Suprapubic skin (tissue), 4 donors: ENCODE results near the gene FBXO17. TPM values are rescaled to one million over a fixed set of nuclear protein-coding genes. Genes with fewer than 3 reads are reported as not detected.

Experiments used
- DNase-seq, 2 donors: peaks; one replicate each; pipeline ENCODE4 v3.0.0-alpha.2; 2019; ENCODE audit warnings: low spot score in 2 of 2
- H3K27ac ChIP-seq: fragments of 200-600 bp; sonication (generic); one replicate; pipeline ENCODE4 v1.5.1; 2019
- H3K27me3 ChIP-seq: fragments of 200-600 bp; sonication (generic); one replicate; pipeline ENCODE4 v1.5.1; 2019
- H3K36me3 ChIP-seq: fragments of 200-600 bp; sonication (generic); one replicate; pipeline ENCODE4 v1.5.1; 2019
- H3K4me1 ChIP-seq: fragments of 200-600 bp; sonication (generic); one replicate; pipeline ENCODE4 v1.5.1; 2019
- H3K4me3 ChIP-seq: fragments of 200-600 bp; sonication (generic); one replicate; pipeline ENCODE4 v1.5.1; 2019; ENCODE audit warnings: mild to moderate bottlenecking
- H3K9me3 ChIP-seq: fragments of 200-600 bp; sonication (generic); one replicate; pipeline ENCODE4 v1.5.1; 2019
- CTCF ChIP-seq, 2 donors: fragments of 200-600 bp in 1 of 2; fragments of 450-650 bp in 1 of 2; sonication (generic) in 1 of 2; IDR thresholded peaks; one replicate each; pipeline ENCODE4 v1.5.1; 2016 to 2019; ENCODE audit warnings: antibody characterized with exemption in 2 of 2, mild to moderate bottlenecking in 1 of 2, moderate library complexity in 1 of 2
- EP300 ChIP-seq: sonication (generic); formaldehyde crosslinking; IDR thresholded peaks from one replicate; pipeline ENCODE4 v1.6.1; 2017; ENCODE audit warnings: antibody characterized with exemption
- POLR2A ChIP-seq, 2 donors: fragments of 450-650 bp; IDR thresholded peaks; one replicate each; pipeline ENCODE4 v1.6.1; 2017; ENCODE audit warnings: antibody characterized with exemption in 2 of 2, mild to moderate bottlenecking in 2 of 2, moderate library complexity in 2 of 2
- POLR2AphosphoS5 ChIP-seq, 3 donors: sonication (generic); formaldehyde crosslinking; IDR thresholded peaks; one replicate each; pipeline ENCODE4 v1.6.1; 2017; ENCODE audit warnings: antibody characterized with exemption in 3 of 3
- WGBS: methylation state at CpG from one replicate; pipeline ENCODE4 v1.1.5; 2018; 5-methylcytosine and 5-hydroxymethylcytosine counted together
- total RNA-seq, 4 donors: library from RNA; depleted of rRNA; stranded (reverse); fragments of >200 nt; gene quantifications; one replicate each; pipeline ENCODE4 v1.1.0, GENCODE V29; 2016

Gene FBXO17
- 10 to 100 TPM; 11.3 to 35.1 (median 20.4) TPM for total RNA-seq

GRCh38 chr19:38975214-38975860 is at the start of gene FBXO17:
FBXO17 (minus strand) TSS chr19:38975742; CDS start chr19:38950319, 25,423 bp downstream.
- peak within 1 kb of the TSS; percentile 70 for H3K4me3 ChIP-seq
- peak within 1 kb of the TSS; percentile 91 for H3K27ac ChIP-seq
- no peaks in the 10 kb centered on the region for H3K36me3 ChIP-seq
- no peaks in the 10 kb centered on the region for H3K9me3 ChIP-seq
- peak; percentile 72 to 78 for DNase-seq
- H3K4me1 ChIP-seq: peaks cover 32% of the 10 kb centered on the region
- 3% methylated on average over 21 of the region's 63 CpGs for WGBS
- peaks cover 8% of the 10 kb centered on the region for H3K27me3 ChIP-seq
- TF ChIP-seq POLR2A (IDR thresholded peaks at IDR 0.05) (no peak), CTCF (IDR thresholded peaks at IDR 0.05) (no peak), EP300 (no peak), POLR2AphosphoS5 (IDR thresholded peaks at IDR 0.05) (no peak)

- 91% methylated on average over 10 of the region's 14 CpGs for WGBS
- H3K36me3 ChIP-seq: peaks cover 24% of the 10 kb centered on the region
- H3K4me1 ChIP-seq: no peaks in the 10 kb centered on the region
- H3K27me3 ChIP-seq: no peaks in the 10 kb centered on the region
- DNase-seq: no peak
- no peak overlapping the region for H3K4me3 ChIP-seq
- TF ChIP-seq EP300 (no peak), CTCF (IDR thresholded peaks at IDR 0.05) (no peak), POLR2A (IDR thresholded peaks at IDR 0.05) (no peak), POLR2AphosphoS5 (IDR thresholded peaks at IDR 0.05) (no peak)
- no peak overlapping the region for H3K27ac ChIP-seq
- no peaks in the 10 kb centered on the region for H3K9me3 ChIP-seq
Measured at GRCh38 chr19:39024875-39025641, 49.5 kb upstream of the FBXO17 start.

GRCh38 chr19:39021063-39021462 is 45.5 kb upstream of the FBXO17 start:
- WGBS: 84% methylated on average over 4 of the region's 4 CpGs
- H3K4me1 ChIP-seq: no peaks in the 10 kb centered on the region
- peaks cover 8% of the 10 kb centered on the region for H3K36me3 ChIP-seq
- H3K27ac ChIP-seq: no peak overlapping the region
- no peak overlapping the region for H3K4me3 ChIP-seq
- no peaks in the 10 kb centered on the region for H3K27me3 ChIP-seq
- TF ChIP-seq CTCF (IDR thresholded peaks at IDR 0.05): no peak
- TF ChIP-seq POLR2A (IDR thresholded peaks at IDR 0.05): no peak
- TF ChIP-seq POLR2AphosphoS5 (IDR thresholded peaks at IDR 0.05): no peak
- TF ChIP-seq EP300: no peak
- DNase-seq: no peak
- H3K9me3 ChIP-seq: no peaks in the 10 kb centered on the region

DNA sequence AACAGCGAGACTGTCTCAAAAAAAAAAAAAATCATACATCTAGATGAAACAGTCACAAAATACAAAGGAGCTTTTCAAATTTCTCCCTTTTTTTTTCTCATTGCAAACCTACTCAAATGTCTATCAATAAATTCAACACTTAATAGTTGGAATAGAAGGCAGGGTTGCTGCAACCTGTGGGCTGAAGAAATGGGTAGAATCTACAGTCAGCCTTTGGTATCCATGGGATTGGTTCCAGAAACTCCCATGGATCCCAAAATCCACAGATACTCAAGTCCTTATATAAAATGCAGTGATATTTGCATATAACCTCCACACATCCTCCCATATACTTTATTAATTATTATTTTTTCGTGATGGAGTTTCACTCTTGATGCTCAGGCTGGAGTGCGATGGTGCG is 42.1 kb upstream of the FBXO17 start:
- TF ChIP-seq POLR2A (IDR thresholded peaks at IDR 0.05): no peak
- no peak for TF ChIP-seq CTCF (IDR thresholded peaks at IDR 0.05)
- TF ChIP-seq POLR2AphosphoS5 (IDR thresholded peaks at IDR 0.05): no peak
- no peak for TF ChIP-seq EP300
- Histone ChIP-seq H3K36me3 (no peaks in the 10 kb centered on the region), H3K4me3 (no peak overlapping the region), H3K27me3 (no peaks in the 10 kb centered on the region), H3K9me3 (no peaks in the 10 kb centered on the region), H3K27ac (no peak overlapping the region), H3K4me1 (no peaks in the 10 kb centered on the region)
- WGBS: 93% methylated on average over 4 of the region's 4 CpGs
- no peak for DNase-seq

GRCh38 chr19:39017026-39017425 is 41.5 kb upstream of the FBXO17 start:
- no peaks in the 10 kb centered on the region for H3K4me1 ChIP-seq
- WGBS: 64% methylated on average over 6 of the region's 6 CpGs
- H3K4me3 ChIP-seq: no peak overlapping the region
- H3K9me3 ChIP-seq: no peaks in the 10 kb centered on the region
- no peaks in the 10 kb centered on the region for H3K27me3 ChIP-seq
- no peak overlapping the region for H3K27ac ChIP-seq
- H3K36me3 ChIP-seq: no peaks in the 10 kb centered on the region
- DNase-seq: no peak
- TF ChIP-seq POLR2A (IDR thresholded peaks at IDR 0.05) (no peak), POLR2AphosphoS5 (IDR thresholded peaks at IDR 0.05) (no peak), CTCF (IDR thresholded peaks at IDR 0.05) (no peak), EP300 (no peak)
